Neural progenitor cell (in vitro differentiated cells): ENCODE measurements around the gene CAMK1G. TPM values are rescaled to one million over a fixed set of nuclear protein-coding genes. Genes with fewer than 3 reads are reported as not detected.

Experiments used
- DNase-seq: peaks from one replicate; pipeline ENCODE4 v3.0.0-alpha.2; 2016; ENCODE audit warnings: low spot score
- H2AFZ ChIP-seq: fragments of 200-600 bp; sonication (generic); replicated peaks from 2 replicates; pipeline ENCODE4 v1.6.1; 2016; ENCODE audit warnings: antibody characterized with exemption
- H3F3A ChIP-seq: fragments of 200-600 bp; sonication (generic); 2 replicates; pipeline ENCODE4 v1.6.1; 2016; ENCODE audit warnings: antibody characterized with exemption, low read depth
- H3K27ac ChIP-seq: fragments of 200-600 bp; sonication (generic); 2 replicates; pipeline ENCODE4 v1.5.1; 2016; ENCODE audit warnings: mild to moderate bottlenecking
- H3K27me3 ChIP-seq: fragments of 200-600 bp; sonication (generic); 2 replicates; pipeline ENCODE4 v1.6.1; 2016; ENCODE audit warnings: mild to moderate bottlenecking, moderate library complexity
- H3K36me3 ChIP-seq: fragments of 200-600 bp; sonication (generic); 2 replicates; pipeline ENCODE4 v1.5.1; 2016
- H3K4me1 ChIP-seq: fragments of 200-600 bp; sonication (generic); 2 replicates; pipeline ENCODE4 v1.6.1; 2016; ENCODE audit warnings: mixed run types
- H3K4me2 ChIP-seq: fragments of 200-600 bp; sonication (generic); 2 replicates; pipeline ENCODE4 v1.6.1; 2016
- H3K4me3 ChIP-seq: fragments of 200-600 bp; sonication (generic); 2 replicates; pipeline ENCODE4 v1.5.1; 2016
- H3K79me2 ChIP-seq: fragments of 200-600 bp; sonication (generic); 2 replicates; pipeline ENCODE4 v1.6.1; 2016; ENCODE audit warnings: low read depth
- H3K9ac ChIP-seq: fragments of 200-600 bp; sonication (generic); 2 replicates; pipeline ENCODE4 v1.6.1; 2016
- H3K9me3 ChIP-seq: fragments of 200-600 bp; sonication (generic); 2 replicates; pipeline ENCODE4 v1.5.1; 2016; ENCODE audit warnings: low read depth
- H4K20me1 ChIP-seq: fragments of 200-600 bp; sonication (generic); 2 replicates; pipeline ENCODE4 v1.6.1; 2016; ENCODE audit warnings: low read depth
- H3K27ac Mint-ChIP-seq: 3 replicates; pipeline ENCODE4 v1.8.0; 2021; ENCODE audit warnings: mixed read lengths
- H3K27me3 Mint-ChIP-seq: 2 replicates; pipeline ENCODE4 v1.8.0; 2022; ENCODE audit warnings: low read depth, mild to moderate bottlenecking, inconsistent platforms, moderate library complexity, mixed read lengths; ENCODE audit not compliant: insufficient read depth
- H3K36me3 Mint-ChIP-seq: 3 replicates; pipeline ENCODE4 v1.8.0; 2021; ENCODE audit warnings: mixed read lengths
- H3K4me1 Mint-ChIP-seq: 3 replicates; pipeline ENCODE4 v1.8.0; 2021; ENCODE audit warnings: mixed read lengths
- H3K4me3 Mint-ChIP-seq: 3 replicates; pipeline ENCODE4 v1.8.0; 2021; ENCODE audit warnings: mild to moderate bottlenecking, moderate library complexity, mixed read lengths
- H3K9me3 Mint-ChIP-seq: 3 replicates; pipeline ENCODE4 v1.8.0; 2020; ENCODE audit warnings: mixed read lengths
- EZH2 ChIP-seq: fragments of 200-600 bp; sonication (generic); IDR thresholded peaks from 2 replicates; pipeline ENCODE4 v1.6.1; 2017; ENCODE audit warnings: antibody characterized with exemption, mild to moderate bottlenecking, moderate library complexity
- EZH2phosphoT487 ChIP-seq: fragments of 200-600 bp; sonication (generic); IDR thresholded peaks from 2 replicates; pipeline ENCODE4 v1.6.1; 2017; ENCODE audit warnings: antibody characterized with exemption
- total RNA-seq: library from RNA; depleted of rRNA; stranded (reverse); fragments of >200 nt; gene quantifications from 2 replicates; pipeline ENCODE4 v1.2.3, GENCODE V29; 2015; ENCODE audit warnings: low replicate concordance
- TF ChIP-seq, protein P1 (sequence below): fragments of 200-600 bp; sonication (generic); IDR thresholded peaks from 2 replicates; pipeline ENCODE4 v1.5.1; 2017; ENCODE audit warnings: antibody characterized with exemption, mild to moderate bottlenecking

Gene CAMK1G
- total RNA-seq, 1 donor from 2014 or later = 3.6 TPM

GRCh38 chr1:209625791-209626285 is 42.3 kb downstream of the CAMK1G start:
- H3K36me3 Mint-ChIP-seq = no peaks in the 10 kb centered on the region
- Histone ChIP-seq H3K9me3 (no peaks in the 10 kb centered on the region), H3K4me1 (no peaks in the 10 kb centered on the region), H3K27ac (no peak overlapping the region), H3K79me2 (no peaks in the 10 kb centered on the region), H2AFZ (no peak overlapping the region), H3K9ac (no peak overlapping the region), H3K36me3 (no peaks in the 10 kb centered on the region), H3K4me3 (no peak overlapping the region), H3K4me2 (no peak overlapping the region), H3F3A (no peaks in the 10 kb centered on the region), H4K20me1 (no peaks in the 10 kb centered on the region), H3K27me3 (no peaks in the 10 kb centered on the region)
- no peak overlapping the region for H3K4me3 Mint-ChIP-seq
- DNase-seq = no peak
- peaks cover 36% of the 10 kb centered on the region for H3K4me1 Mint-ChIP-seq
- H3K27me3 Mint-ChIP-seq = peaks cover 7% of the 10 kb centered on the region
- H3K27ac Mint-ChIP-seq = no peak overlapping the region
- TF ChIP-seq EZH2 (no peak), EZH2phosphoT487 (no peak)
- TF ChIP-seq, protein P1, sequence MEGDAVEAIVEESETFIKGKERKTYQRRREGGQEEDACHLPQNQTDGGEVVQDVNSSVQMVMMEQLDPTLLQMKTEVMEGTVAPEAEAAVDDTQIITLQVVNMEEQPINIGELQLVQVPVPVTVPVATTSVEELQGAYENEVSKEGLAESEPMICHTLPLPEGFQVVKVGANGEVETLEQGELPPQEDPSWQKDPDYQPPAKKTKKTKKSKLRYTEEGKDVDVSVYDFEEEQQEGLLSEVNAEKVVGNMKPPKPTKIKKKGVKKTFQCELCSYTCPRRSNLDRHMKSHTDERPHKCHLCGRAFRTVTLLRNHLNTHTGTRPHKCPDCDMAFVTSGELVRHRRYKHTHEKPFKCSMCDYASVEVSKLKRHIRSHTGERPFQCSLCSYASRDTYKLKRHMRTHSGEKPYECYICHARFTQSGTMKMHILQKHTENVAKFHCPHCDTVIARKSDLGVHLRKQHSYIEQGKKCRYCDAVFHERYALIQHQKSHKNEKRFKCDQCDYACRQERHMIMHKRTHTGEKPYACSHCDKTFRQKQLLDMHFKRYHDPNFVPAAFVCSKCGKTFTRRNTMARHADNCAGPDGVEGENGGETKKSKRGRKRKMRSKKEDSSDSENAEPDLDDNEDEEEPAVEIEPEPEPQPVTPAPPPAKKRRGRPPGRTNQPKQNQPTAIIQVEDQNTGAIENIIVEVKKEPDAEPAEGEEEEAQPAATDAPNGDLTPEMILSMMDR = no peak
- H3K9me3 Mint-ChIP-seq = no peaks in the 10 kb centered on the region

- Mint-ChIP-seq H3K27me3 (peaks cover 5% of the 10 kb centered on the region), H3K27ac (no peak overlapping the region), H3K4me3 (no peak overlapping the region), H3K4me1 (peaks cover 32% of the 10 kb centered on the region), H3K36me3 (no peaks in the 10 kb centered on the region), H3K9me3 (no peaks in the 10 kb centered on the region)
- no peaks in the 10 kb centered on the region for H4K20me1 ChIP-seq
- no peak overlapping the region for H3K9ac ChIP-seq
- no peak overlapping the region for H3K27ac ChIP-seq
- no peak overlapping the region for H3K4me3 ChIP-seq
- H2AFZ ChIP-seq = no peak overlapping the region
- H3K4me1 ChIP-seq = no peaks in the 10 kb centered on the region
- H3F3A ChIP-seq = no peaks in the 10 kb centered on the region
- H3K79me2 ChIP-seq = no peaks in the 10 kb centered on the region
- no peak overlapping the region for H3K4me2 ChIP-seq
- H3K36me3 ChIP-seq = no peaks in the 10 kb centered on the region
- H3K9me3 ChIP-seq = no peaks in the 10 kb centered on the region
- H3K27me3 ChIP-seq = no peaks in the 10 kb centered on the region
- TF ChIP-seq, protein P1 = no peak
- TF ChIP-seq EZH2phosphoT487 (no peak), EZH2 (no peak)
- no peak for DNase-seq
Observed at GRCh38 chr1:209626346-209627026, 43.0 kb downstream of the CAMK1G start.

- no peak for TF ChIP-seq EZH2
- no peak for TF ChIP-seq EZH2phosphoT487
- TF ChIP-seq, protein P1 = no peak
- H3K4me2 ChIP-seq = no peak overlapping the region
- Mint-ChIP-seq H3K4me1 (peaks cover 28% of the 10 kb centered on the region), H3K9me3 (no peaks in the 10 kb centered on the region), H3K4me3 (no peak overlapping the region), H3K27me3 (peaks cover 5% of the 10 kb centered on the region), H3K36me3 (no peaks in the 10 kb centered on the region), H3K27ac (no peak overlapping the region)
- no peaks in the 10 kb centered on the region for H3K36me3 ChIP-seq
- no peaks in the 10 kb centered on the region for H3K27me3 ChIP-seq
- H3K4me3 ChIP-seq = no peak overlapping the region
- no peaks in the 10 kb centered on the region for H3K79me2 ChIP-seq
- DNase-seq = no peak
- no peaks in the 10 kb centered on the region for H3K4me1 ChIP-seq
- H3K9ac ChIP-seq = no peak overlapping the region
- no peak overlapping the region for H3K27ac ChIP-seq
- H2AFZ ChIP-seq = no peak overlapping the region
- H3K9me3 ChIP-seq = no peaks in the 10 kb centered on the region
- H3F3A ChIP-seq = no peaks in the 10 kb centered on the region
- no peaks in the 10 kb centered on the region for H4K20me1 ChIP-seq
Observed at GRCh38 chr1:209627027-209627731, 43.7 kb downstream of the CAMK1G start.
